NCI-H524 (cell line): ENCODE measurements around the gene WTIP.
"Not testable (repeated sequence)": the region's sequence is repeated elsewhere in the genome, so short reads cannot be mapped to it uniquely, and the experiment has no call there.

ENCODE experiments used
- DNase-seq, 2 experiments: peaks; one replicate each; lab custom pipeline; 2025; lab: John Stamatoyannopoulos, UW

Gene WTIP

GRCh38 chr19:34503531-34504272 is 22.1 kb downstream of the WTIP start:
- DNase-seq: no peak

- DNase-seq: no peak
Measured at GRCh38 chr19:34504273-34504808, 22.8 kb downstream of the WTIP start.

DNA sequence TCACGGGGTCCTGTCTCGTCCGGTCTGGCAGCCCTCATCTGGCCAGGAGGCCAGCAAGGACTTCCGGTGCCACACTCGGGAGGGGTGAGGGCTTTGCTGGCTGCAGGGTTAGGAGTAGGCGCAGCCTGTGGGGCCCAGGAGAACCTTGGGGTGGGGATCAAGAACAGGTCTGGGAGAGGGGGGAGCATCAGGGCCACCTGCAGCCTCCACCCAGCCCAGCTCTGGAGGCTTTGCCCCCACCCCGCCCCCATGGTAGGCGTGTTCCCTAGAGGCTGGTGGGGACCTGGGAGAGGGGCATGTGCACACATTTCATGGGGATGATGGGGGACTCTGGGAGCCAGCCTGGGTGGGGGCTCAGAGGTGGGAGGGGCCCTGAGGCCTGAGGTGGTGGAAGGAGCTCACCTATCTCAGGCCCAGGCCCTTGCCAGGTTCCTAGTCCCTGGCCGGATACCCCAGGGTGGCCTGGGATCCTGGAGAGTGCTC is 23.3 kb downstream of the WTIP start:
- DNase-seq: no peak

- DNase-seq: no peak
Measured at GRCh38 chr19:34505321-34506025, 23.9 kb downstream of the WTIP start.

GRCh38 chr19:34506026-34506370 is 24.4 kb downstream of the WTIP start:
- no peak for DNase-seq

DNA sequence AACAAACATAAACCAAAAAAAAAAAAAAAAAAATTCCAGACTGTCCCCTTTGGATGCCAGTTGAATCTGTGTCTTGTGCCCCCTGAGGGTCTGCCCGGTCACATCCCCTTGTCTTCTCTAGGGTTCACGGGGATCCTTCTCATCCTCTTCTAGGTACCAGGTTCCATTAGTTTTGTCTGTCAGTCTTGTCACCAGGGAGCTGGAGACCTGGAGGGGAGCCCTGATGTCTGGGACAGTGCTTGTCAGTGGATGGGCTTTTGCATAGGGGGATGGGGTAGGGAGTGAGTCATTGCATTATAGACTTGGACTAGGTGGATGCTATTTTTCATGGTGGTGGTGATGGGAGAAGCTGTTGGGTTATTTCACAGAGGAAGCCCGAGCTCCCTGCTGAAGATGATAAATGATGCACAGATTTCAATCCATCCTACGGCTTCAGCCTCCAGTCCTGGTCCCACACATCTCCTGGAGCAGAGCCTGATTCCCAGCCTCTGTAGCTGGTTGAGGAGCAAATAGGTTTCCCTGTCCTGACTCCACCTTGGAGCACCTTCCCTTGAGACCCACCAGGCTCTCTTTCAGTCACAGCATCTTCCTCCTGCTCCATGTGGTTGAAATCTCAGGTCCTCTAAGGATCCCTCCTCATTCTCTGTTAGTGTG is 26.0 kb downstream of the WTIP start:
- DNase-seq: no peak

DNA sequence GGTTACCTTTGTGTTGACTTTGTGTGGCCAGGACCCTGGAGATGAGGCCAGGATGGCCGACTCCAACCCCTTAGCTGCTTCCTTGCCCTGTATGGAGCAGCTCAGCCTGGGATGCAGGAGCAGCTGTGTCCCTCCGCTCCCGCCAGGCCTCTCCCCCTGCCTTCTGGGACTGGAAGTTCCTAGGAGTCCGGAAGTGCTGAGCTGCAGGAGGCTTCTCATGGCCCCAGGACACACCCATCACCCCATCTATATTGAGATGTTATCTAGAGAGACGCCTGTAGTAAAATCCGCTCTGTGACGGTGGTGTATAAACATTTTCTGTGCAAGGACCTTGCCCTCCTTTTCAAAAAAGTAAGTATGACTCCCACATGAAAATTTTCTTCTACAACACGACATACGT is 27.0 kb downstream of the WTIP start:
- DNase-seq: no peak

DNA sequence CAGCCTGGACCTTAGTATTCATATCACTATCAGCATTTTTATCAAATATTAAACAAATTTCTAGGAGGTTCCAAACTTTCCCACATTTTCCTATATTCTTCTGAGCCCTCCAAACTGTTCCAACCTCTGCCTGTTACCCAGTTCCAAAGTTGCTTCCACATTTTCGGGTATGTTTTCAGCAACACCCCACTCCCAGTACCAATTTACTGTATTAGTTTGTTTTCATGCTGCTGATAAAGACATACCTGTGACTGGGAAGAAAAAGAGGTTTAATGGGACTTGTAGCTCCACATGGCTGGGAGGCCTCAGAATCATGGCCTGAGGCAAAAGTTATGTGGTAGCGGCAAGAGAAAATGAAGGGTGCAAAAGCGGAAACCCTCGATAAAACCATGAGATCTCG is 29.3 kb downstream of the WTIP start:
- not testable (repeated sequence) for DNase-seq

DNA sequence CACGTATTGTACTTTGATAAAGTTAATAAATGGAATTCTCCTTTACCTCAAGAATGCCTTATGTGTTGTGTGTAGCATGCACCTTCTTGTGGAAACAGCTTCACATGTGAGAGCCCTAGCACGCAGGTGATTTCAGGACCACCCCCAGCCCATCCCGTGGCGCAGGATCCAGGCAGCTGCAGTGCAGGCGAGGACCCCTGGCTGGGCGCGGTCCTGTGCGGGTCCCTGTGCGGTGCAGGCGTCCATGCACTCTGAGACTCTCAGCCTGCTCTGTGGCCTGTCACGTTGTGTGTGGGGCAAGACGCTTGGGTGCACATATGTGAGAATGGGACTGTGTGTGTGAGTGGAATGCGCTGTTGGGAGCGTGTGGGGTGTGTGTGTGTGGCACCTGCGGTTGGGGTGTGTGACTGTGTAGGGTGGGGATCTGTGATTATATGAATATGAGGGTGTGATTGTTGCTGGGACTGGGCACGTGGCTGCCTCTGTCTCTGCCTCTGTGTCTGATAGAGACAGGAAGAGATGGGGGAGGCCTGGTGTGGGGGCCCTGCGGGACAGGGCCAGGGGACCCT is 30.8 kb downstream of the WTIP start:
- no peak for DNase-seq

- no peak for DNase-seq
Measured at GRCh38 chr19:34513767-34514166, 32.2 kb downstream of the WTIP start.

- no peak for DNase-seq
Measured at GRCh38 chr19:34519602-34520001, 38.0 kb downstream of the WTIP start.

DNA sequence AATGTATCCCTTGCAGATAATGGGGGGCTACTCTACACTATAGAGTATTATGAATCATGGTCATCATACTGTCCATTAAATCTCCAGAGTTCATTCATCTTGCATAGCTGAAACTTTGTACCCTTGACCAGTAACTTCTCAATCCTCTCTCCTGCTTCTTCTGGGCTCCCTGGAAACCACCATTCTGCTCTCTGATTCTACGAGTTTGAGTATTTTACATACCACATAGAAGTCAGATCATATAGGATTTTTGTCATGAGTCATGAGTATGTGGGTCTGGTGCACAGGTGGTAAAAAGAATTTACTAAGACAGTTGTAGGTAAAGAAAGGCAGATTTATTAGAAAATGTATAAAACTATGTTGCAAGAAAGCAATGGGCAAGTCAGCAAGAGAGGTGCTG is 41.9 kb downstream of the WTIP start:
- DNase-seq: no peak

GRCh38 chr19:34525001-34525400 is 43.4 kb downstream of the WTIP start:
- DNase-seq: no peak

- DNase-seq: no peak
Measured at GRCh38 chr19:34534206-34534605, 52.6 kb downstream of the WTIP start.

- no peak for DNase-seq
Measured at GRCh38 chr19:34539396-34539795, 57.8 kb downstream of the WTIP start.

DNA sequence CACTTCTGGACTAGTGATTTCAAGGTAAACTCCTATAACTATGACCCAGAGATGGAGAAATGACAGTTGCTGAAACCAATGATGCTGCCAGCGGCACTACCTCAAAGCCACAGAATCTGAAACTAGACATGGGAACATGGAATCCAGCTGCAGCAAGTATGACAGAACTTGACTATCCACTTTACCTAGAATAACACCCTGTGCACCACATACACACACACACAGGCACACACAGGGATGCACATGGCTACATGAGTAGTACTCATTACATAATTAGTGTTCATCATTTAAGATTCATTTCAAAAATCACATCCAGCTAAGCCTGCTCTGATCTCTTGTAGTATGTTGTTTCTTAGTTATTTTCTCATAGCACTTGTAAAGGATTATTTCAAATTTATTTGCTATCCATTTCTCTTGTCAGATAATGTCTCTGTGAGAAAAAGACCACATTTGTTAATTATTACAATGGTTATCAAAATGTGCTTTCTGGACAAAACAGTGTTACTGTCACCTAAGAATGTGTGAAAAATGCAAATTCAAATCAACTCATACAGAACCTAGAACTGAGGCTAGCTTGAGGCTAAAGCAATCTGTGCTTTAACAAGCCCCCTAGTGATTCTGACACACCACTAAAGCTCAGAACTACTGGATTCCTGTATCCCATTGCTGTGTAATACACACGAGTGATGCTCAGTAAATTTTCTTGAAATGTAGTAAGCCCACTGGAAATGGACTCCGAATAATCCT is 59.4 kb downstream of the WTIP start:
- no peak for DNase-seq

DNA sequence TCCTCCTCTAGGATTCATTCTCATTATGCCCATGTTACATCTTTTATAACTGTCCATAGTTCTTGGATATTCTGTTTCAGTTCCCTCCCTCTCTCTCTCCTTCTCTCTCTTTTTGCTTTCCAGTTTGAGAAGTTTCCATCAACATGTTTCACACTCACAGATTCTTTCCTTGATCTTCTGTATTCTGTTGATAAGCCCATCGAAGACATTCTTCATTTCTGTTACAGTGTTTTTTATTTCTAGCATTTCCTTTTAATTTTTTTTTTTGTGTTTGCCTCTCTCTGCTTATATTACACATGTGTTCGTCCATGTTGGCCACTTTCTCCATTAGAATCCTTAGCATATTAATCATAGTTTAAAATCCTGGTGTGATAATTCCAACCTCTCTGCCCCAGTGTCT is 68.3 kb downstream of the WTIP start:
- DNase-seq: no peak

- peak in 1 of 2 experiments; percentile 21 for DNase-seq
Measured at GRCh38 chr19:34555447-34555846, 73.9 kb downstream of the WTIP start.

- peak; percentile 10 to 59 for DNase-seq
Measured at GRCh38 chr19:34556488-34556887, 74.9 kb downstream of the WTIP start.

- DNase-seq: no peak
Measured at GRCh38 chr19:34559045-34559444, 77.5 kb downstream of the WTIP start.

GRCh38 chr19:34560229-34560628 is 78.7 kb downstream of the WTIP start:
- no peak for DNase-seq
